SW 1271 (cell line): ENCODE results near the gene H2BK1.

ENCODE experiments used
- DNase-seq, 2 experiments: peaks; one replicate each; lab custom pipeline; 2025; lab: John Stamatoyannopoulos, UW

Gene H2BK1

GRCh38 chr7:151178236-151178635 lies 32.1 kb downstream of the H2BK1 start:
- DNase-seq, result no peak

- no peak for DNase-seq
Measured at GRCh38 chr7:151177310-151177709, 33.0 kb downstream of the H2BK1 start.

- no peak for DNase-seq
Measured at GRCh38 chr7:151176401-151176800, 33.9 kb downstream of the H2BK1 start.

GRCh38 chr7:151175793-151176311 lies 34.4 kb downstream of the H2BK1 start:
- no peak for DNase-seq

GRCh38 chr7:151175047-151175792 lies 35.1 kb downstream of the H2BK1 start:
- DNase-seq, result no peak

GRCh38 chr7:151174246-151175046 lies 35.8 kb downstream of the H2BK1 start:
- peak in 1 of 2 experiments; percentile 9 for DNase-seq

- no peak for DNase-seq
Measured at GRCh38 chr7:151173386-151174245, 36.7 kb downstream of the H2BK1 start.

- peak; percentile 25 to 60 for DNase-seq
Measured at GRCh38 chr7:151172273-151173141, 37.8 kb downstream of the H2BK1 start.

GRCh38 chr7:151168787-151169162 lies 41.5 kb downstream of the H2BK1 start:
- DNase-seq, result no peak

- DNase-seq, result peak in 1 of 2 experiments; percentile 12
Measured at GRCh38 chr7:151168003-151168786, 42.1 kb downstream of the H2BK1 start.

- DNase-seq, result no peak
Measured at GRCh38 chr7:151167197-151167961, 42.9 kb downstream of the H2BK1 start, which contains the start of gene GBX1. TSS of gene GBX1 (minus strand) at chr7:151167694. CDS start at chr7:151167548, 146 bp downstream.

- DNase-seq, result no peak
Measured at GRCh38 chr7:151166629-151167196, 43.6 kb downstream of the H2BK1 start.

GRCh38 chr7:151161757-151162156 lies 48.5 kb downstream of the H2BK1 start:
- no peak for DNase-seq
